ENCODE data around the gene PRKN.

Gene PRKN

DNA sequence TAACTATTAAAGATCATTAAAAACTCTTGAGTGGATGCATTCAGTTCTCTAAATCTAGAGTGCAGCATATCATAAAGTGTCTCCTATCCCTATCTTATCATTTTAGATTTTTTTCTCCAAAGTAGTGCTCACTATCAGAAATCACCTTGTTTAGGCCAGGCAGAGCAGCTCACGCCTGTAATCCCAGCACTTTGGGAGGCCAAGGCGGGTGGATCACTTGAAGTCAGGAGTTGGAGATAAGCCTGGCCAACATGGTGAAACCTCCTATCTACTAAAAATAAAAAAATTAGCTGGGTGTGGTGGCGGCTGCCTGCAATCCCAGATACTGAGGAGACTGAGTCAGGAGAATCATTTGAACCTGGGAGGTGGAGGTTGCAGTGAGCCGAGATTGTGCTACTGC lies 368.9 kb downstream of the PRKN start:
- Histone ChIP-seq H3K9me3 (replicated peaks in 1 of 11) (no peaks in the 10 kb centered on the region), H3K27ac (no peak overlapping the region), H3K4me1 (no peaks in the 10 kb centered on the region), H3K36me3 (no peaks in the 10 kb centered on the region), H3K9ac (no peak overlapping the region), H3K4me3 (no peak overlapping the region), H3K4me2 (no peak overlapping the region), H4K20me1 (no peaks in the 10 kb centered on the region), H3K27me3 (no peaks in the 10 kb centered on the region)
- TF ChIP-seq Cebpa-rat (IDR thresholded peaks at IDR 0.05), result no peak

DNA sequence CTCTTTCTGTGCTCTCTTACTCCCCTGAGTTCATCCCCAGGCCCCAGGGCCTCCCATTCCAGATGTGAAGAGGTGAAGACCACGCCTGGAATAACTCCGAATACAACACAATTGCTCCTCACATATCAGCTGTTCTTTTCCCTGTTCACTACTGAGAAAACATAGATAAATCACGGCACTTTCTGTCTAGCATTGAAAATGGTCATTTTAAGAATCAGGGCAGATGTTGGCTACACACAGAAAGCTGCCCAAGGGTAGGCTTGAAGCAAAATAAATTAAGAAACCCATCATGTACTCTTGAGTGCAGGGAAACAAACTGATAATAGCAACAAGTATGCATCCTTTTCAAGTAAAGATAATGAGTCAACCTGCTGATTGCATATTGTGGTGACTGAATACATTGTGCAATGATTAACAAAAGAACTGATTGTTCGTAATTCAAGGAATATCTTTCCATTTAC lies 382.5 kb downstream of the PRKN start:
- Histone ChIP-seq H4K20me1 (no peaks in the 10 kb centered on the region), H3K36me3 (no peaks in the 10 kb centered on the region), H3K9ac (no peak overlapping the region), H3K27ac (no peak overlapping the region), H3K4me3 (no peak overlapping the region), H3K4me1 (no peaks in the 10 kb centered on the region), H3K27me3 (no peaks in the 10 kb centered on the region), H3K9me3 (replicated peaks in 1 of 11) (no peaks in the 10 kb centered on the region), H3K4me2 (no peak overlapping the region)
- TF ChIP-seq Cebpa-rat (IDR thresholded peaks at IDR 0.05), result no peak

DNA sequence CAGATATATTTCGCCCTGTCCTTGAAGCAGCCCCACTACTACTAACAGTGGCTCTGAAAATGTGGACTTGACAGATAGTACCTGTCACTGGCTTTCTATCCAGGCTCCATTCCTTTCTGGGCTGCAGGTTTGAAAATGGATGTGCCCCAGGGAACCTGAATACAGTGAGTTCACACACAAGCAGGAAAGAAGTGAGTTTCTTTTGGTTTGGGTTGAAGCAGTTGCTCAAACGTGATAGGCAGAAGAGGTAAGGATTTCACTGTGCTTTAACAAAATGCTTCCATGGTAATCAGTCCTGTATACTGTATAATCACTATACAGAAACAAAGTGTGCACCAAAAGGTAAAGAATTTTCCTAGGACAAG lies 382.9 kb downstream of the PRKN start:
- no peak overlapping the region for H3K4me2 ChIP-seq
- no peaks in the 10 kb centered on the region for H3K9me3 ChIP-seq (replicated peaks in 1 of 11)
- no peaks in the 10 kb centered on the region for H3K36me3 ChIP-seq
- no peaks in the 10 kb centered on the region for H3K27me3 ChIP-seq
- H3K4me1 ChIP-seq, result no peaks in the 10 kb centered on the region
- H3K9ac ChIP-seq, result no peak overlapping the region
- H3K27ac ChIP-seq, result no peak overlapping the region
- H4K20me1 ChIP-seq, result no peaks in the 10 kb centered on the region
- no peak overlapping the region for H3K4me3 ChIP-seq
- no peak for TF ChIP-seq Cebpa-rat (IDR thresholded peaks at IDR 0.05)

DNA sequence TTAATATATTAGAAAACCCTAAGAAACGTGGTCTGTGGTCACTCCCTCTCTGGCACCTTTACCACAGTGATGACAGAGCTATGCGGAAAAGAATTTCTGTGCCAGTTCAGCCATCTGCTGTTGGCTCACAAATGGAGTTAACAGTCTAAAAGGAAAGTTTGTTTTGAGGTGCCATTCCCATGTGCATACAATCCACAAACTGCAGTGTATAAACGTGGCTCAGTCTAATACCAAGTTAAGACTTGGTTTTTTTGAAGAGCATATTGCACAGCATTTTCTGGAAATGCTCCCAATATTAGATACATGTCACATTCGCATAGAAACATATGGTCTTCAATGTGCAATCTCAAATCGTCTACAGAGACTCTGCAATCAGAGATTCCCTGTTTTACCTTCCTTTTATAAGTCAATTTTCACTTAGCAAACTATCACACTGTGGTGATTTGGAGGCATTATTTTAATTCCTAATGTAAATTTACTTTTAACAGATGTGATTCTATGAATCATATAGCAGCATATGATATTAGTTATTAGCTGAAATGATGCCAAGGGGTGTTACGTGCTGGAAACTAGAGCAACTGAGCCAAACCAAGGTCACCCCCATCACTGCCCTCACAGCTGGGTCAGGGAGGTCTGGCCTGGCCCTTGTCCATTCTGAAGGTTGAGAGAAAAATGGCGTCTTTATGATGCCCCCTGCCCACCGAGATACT lies 383.5 kb downstream of the PRKN start:
- Histone ChIP-seq H3K27ac (no peak overlapping the region), H4K20me1 (no peaks in the 10 kb centered on the region), H3K4me2 (no peak overlapping the region), H3K4me1 (no peaks in the 10 kb centered on the region), H3K27me3 (no peaks in the 10 kb centered on the region), H3K4me3 (no peak overlapping the region), H3K36me3 (no peaks in the 10 kb centered on the region), H3K9ac (no peak overlapping the region), H3K9me3 (replicated peaks in 1 of 11) (no peaks in the 10 kb centered on the region; a peak in 1 of 22 replicates)
- no peak for TF ChIP-seq Cebpa-rat (IDR thresholded peaks at IDR 0.05)

DNA sequence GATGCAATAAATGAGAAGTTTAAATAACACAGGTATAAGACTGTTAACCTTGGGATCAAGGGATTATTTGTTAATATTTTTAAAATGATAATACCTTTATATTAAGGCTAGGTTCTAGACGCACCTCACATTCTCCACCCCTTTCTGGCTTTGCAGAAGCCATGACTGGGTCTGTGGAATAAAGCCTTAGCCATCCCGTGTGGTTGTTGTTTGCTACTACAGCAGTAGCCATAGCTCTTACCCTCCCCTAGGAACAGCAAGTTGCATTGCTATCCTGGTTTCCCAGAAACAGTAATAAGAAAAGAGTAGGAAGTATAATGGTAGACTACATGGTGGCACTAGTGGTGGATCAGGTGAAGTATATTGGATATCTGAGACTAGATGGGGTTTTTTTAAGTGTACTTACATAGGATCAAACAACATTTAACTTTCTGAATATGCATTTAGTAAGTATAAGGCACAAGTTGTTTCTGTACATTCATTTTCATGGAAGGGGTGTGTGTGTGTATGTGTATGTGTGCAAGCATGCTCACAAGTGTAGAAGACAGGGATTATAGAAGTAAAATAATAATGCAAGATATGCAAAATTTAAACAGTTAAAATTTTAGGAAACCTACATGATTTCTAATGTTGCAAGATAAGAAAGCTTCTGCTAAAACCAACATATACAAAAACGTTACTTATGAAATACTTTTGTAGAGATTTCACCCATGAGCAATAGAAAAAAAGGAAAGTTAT lies 384.2 kb downstream of the PRKN start:
- TF ChIP-seq Cebpa-rat (IDR thresholded peaks at IDR 0.05), result no peak
- Histone ChIP-seq H4K20me1 (no peaks in the 10 kb centered on the region), H3K27ac (no peak overlapping the region), H3K36me3 (no peaks in the 10 kb centered on the region), H3K27me3 (no peaks in the 10 kb centered on the region), H3K9me3 (replicated peaks in 1 of 11) (no peaks in the 10 kb centered on the region; a peak in 1 of 22 replicates), H3K4me1 (no peaks in the 10 kb centered on the region), H3K4me3 (no peak overlapping the region), H3K9ac (no peak overlapping the region), H3K4me2 (no peak overlapping the region)

DNA sequence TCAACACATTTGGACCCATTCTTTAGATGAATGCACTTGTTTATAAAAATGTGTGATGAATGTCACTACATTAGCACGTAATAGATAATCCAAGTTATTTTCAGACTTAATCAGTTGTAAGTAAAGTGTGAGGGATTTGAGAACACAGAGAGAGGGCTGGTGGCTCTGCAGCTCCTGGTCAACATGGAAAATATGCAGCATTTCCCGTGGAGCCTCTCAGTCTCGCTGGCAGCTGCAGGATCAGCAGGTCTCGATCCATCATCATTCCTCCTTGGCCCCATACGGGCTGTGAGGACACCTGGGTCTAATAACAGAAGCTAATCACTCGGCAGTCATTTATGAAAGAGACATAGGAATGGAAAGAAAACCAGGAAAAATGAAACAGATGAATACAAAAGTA lies 390.2 kb downstream of the PRKN start:
- no peaks in the 10 kb centered on the region for H3K4me1 ChIP-seq
- H3K4me2 ChIP-seq, result no peak overlapping the region
- no peaks in the 10 kb centered on the region for H3K27me3 ChIP-seq
- H3K27ac ChIP-seq, result no peak overlapping the region
- no peaks in the 10 kb centered on the region for H4K20me1 ChIP-seq
- H3K36me3 ChIP-seq, result no peaks in the 10 kb centered on the region
- H3K9ac ChIP-seq, result no peak overlapping the region
- H3K9me3 ChIP-seq (replicated peaks in 1 of 11), result peaks cover 0 to 4% (median 0%) of the 10 kb centered on the region in 11 experiments; a peak in 2 of 22 replicates
- no peak for TF ChIP-seq Cebpa-rat (IDR thresholded peaks at IDR 0.05)
- H3K4me3 ChIP-seq, result no peak overlapping the region

DNA sequence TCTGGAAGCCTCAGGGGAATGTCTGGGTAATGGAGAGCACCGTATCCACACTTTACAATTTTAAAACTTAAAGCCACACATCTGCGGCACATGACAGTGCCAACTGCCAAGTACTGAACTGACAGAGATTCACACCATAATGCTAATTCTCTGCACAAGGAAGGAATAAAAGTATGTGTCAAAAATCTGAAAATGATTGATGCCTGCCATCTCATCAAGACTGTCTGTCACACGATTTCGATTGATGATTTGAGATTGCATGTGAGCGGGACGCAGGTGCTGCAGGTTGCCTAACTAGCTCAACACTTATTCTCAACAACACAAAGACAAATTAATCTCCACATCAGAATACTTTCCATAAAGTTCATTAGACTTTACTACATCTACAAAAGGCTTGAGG lies 391.2 kb downstream of the PRKN start:
- H3K27ac ChIP-seq, result no peak overlapping the region
- no peak overlapping the region for H3K4me2 ChIP-seq
- H4K20me1 ChIP-seq, result no peaks in the 10 kb centered on the region
- H3K4me3 ChIP-seq, result no peak overlapping the region
- H3K9ac ChIP-seq, result no peak overlapping the region
- H3K9me3 ChIP-seq (replicated peaks in 1 of 11), result peaks cover 0 to 4% (median 0%) of the 10 kb centered on the region in 11 experiments; a peak in 2 of 22 replicates
- no peaks in the 10 kb centered on the region for H3K36me3 ChIP-seq
- no peaks in the 10 kb centered on the region for H3K4me1 ChIP-seq
- no peaks in the 10 kb centered on the region for H3K27me3 ChIP-seq
- TF ChIP-seq Cebpa-rat (IDR thresholded peaks at IDR 0.05), result no peak

DNA sequence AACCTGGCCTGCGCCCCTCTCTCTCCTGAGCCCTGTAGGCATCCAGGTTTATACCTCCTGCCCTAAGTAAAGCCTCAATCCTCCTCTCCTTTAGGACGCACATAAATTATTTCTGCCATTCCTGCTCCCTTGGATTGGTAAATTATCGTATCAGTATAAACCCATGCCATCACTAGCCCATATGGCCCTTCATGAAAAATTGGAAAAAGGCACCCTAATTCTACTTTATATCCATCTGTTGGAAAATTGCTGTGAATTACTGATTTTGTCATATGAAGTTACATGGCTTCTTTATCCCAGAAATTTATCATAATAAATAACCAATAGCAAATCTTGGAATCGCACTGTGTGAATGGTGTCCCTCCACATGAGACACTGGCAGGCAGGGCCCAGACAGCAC lies 395.2 kb downstream of the PRKN start:
- H3K9ac ChIP-seq, result no peak overlapping the region
- H3K9me3 ChIP-seq (replicated peaks in 1 of 11), result no peaks in the 10 kb centered on the region
- no peak for TF ChIP-seq Cebpa-rat (IDR thresholded peaks at IDR 0.05)

DNA sequence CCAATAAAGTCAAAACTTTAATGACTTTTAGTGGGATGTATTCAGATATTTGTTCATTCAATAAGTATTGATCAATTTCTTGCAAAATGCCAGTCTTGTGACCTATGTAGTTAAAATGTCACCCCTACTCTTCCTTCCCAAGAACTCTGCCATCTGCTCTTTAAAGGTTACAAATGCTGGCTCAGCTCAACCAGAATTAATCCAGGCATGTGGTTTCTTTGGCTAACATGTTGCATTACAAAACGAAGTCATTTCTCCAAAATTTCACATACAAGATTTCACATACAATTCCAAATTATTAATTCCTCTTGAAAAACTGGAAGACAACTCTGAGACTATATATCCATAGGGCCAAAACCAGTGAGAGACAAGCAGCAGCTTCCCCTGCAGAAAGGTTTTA lies 395.7 kb downstream of the PRKN start:
- Histone ChIP-seq H3K36me3 (no peaks in the 10 kb centered on the region), H3K9ac (no peak overlapping the region), H3K4me2 (no peak overlapping the region), H3K9me3 (replicated peaks in 1 of 11) (no peaks in the 10 kb centered on the region), H3K27ac (no peak overlapping the region), H3K27me3 (no peaks in the 10 kb centered on the region), H4K20me1 (no peaks in the 10 kb centered on the region), H3K4me1 (peaks cover 0 to 8% (median 0%) of the 10 kb centered on the region in 10 experiments; a peak in 2 of 20 replicates), H3K4me3 (no peak overlapping the region)
- no peak for TF ChIP-seq Cebpa-rat (IDR thresholded peaks at IDR 0.05)

More for the DNA sequence above, 395.2 kb downstream of the PRKN start:
- Histone ChIP-seq H3K4me2 (no peak overlapping the region), H4K20me1 (no peaks in the 10 kb centered on the region), H3K36me3 (no peaks in the 10 kb centered on the region), H3K4me3 (no peak overlapping the region), H3K27me3 (no peaks in the 10 kb centered on the region), H3K4me1 (peaks cover 0 to 8% (median 0%) of the 10 kb centered on the region in 10 experiments; a peak in 2 of 20 replicates), H3K27ac (no peak overlapping the region)

DNA sequence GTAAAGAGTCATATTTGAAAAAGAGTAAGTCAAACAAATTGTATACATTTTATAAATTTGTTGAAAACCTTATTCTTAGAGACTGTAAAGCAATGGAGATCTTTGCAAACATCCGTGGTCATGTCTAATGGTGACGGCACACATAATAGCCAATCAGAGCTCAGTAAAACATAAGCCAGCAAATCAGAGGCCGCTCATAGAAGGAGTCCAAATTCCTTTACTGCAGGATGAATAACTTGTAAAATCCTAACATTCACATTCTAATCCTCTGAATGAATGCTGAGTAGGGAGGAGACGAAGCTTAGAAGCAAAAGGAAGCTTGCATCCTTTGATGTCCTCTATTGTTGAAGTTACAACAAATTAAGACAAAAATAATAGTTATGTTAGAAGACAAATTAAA lies 401.7 kb downstream of the PRKN start:
- H3K9me3 ChIP-seq (replicated peaks in 1 of 11), result peaks cover 0 to 18% (median 7%) of the 10 kb centered on the region in 11 experiments; a peak in 13 of 22 replicates
- no peak for TF ChIP-seq Cebpa-rat (IDR thresholded peaks at IDR 0.05)
- H3K4me2 ChIP-seq, result no peak overlapping the region
- H3K27me3 ChIP-seq, result no peaks in the 10 kb centered on the region
- H4K20me1 ChIP-seq, result no peaks in the 10 kb centered on the region
- H3K4me3 ChIP-seq, result no peak overlapping the region
- no peak overlapping the region for H3K27ac ChIP-seq
- H3K9ac ChIP-seq, result no peak overlapping the region
- H3K4me1 ChIP-seq, result peaks cover 0 to 8% (median 0%) of the 10 kb centered on the region in 10 experiments; a peak in 2 of 20 replicates
- H3K36me3 ChIP-seq, result no peaks in the 10 kb centered on the region
